H9 (cell line): Measurements from ENCODE around the gene KPTN. TPM values are rescaled to one million over a fixed set of nuclear protein-coding genes. Genes with fewer than 3 reads are reported as not detected.

Experiments used
- DNase-seq: peaks from one replicate; pipeline ENCODE4 v3.0.0-alpha.2; 2017
- H2AFZ ChIP-seq: one replicate; pipeline ENCODE4 v1.6.1; 2013; ENCODE audit warnings: mild to moderate bottlenecking, low read length, control low read depth, moderate library complexity
- H2AK5ac ChIP-seq: 2 replicates; pipeline ENCODE4 v1.6.1; 2013; ENCODE audit warnings: low read length, control low read depth, mixed read lengths; ENCODE audit not compliant: insufficient read length
- H2BK120ac ChIP-seq: one replicate; pipeline ENCODE4 v1.6.1; 2013; ENCODE audit warnings: low read depth, mild to moderate bottlenecking, low read length, control low read depth, inconsistent platforms; ENCODE audit not compliant: poor library complexity, severe bottlenecking
- H2BK12ac ChIP-seq: 2 replicates; pipeline ENCODE4 v1.6.1; 2013; ENCODE audit warnings: low read length, control low read depth, mixed read lengths, low read depth; ENCODE audit not compliant: insufficient read length
- H2BK15ac ChIP-seq: 2 replicates; pipeline ENCODE4 v1.6.1; 2013; ENCODE audit warnings: low read depth, low read length, control low read depth
- H2BK20ac ChIP-seq: one replicate; pipeline ENCODE4 v1.6.1; 2013; ENCODE audit warnings: low read depth, mild to moderate bottlenecking, low read length, control low read depth, inconsistent platforms; ENCODE audit not compliant: poor library complexity, severe bottlenecking
- H2BK5ac ChIP-seq: 2 replicates; pipeline ENCODE4 v1.6.1; 2013; ENCODE audit warnings: low read length, control low read depth, mixed read lengths; ENCODE audit not compliant: insufficient read length
- H3K14ac ChIP-seq: 2 replicates; pipeline ENCODE4 v1.6.1; 2013; ENCODE audit warnings: low read length, control low read depth; ENCODE audit not compliant: insufficient read depth
- H3K18ac ChIP-seq: 2 replicates; pipeline ENCODE4 v1.6.1; 2013; ENCODE audit warnings: low read depth, mild to moderate bottlenecking, mixed read lengths, low read length, control low read depth; ENCODE audit not compliant: insufficient read length
- H3K23ac ChIP-seq: 2 replicates; pipeline ENCODE4 v1.6.1; 2013; ENCODE audit warnings: low read length, control low read depth, mixed read lengths, low read depth; ENCODE audit not compliant: insufficient read length
- H3K23me2 ChIP-seq: 2 replicates; pipeline ENCODE4 v1.6.1; 2013; ENCODE audit warnings: low read depth, mild to moderate bottlenecking, mixed read lengths, low read length, control low read depth; ENCODE audit not compliant: insufficient read length, poor library complexity, severe bottlenecking
- H3K27ac ChIP-seq: 2 replicates; pipeline ENCODE4 v1.5.1; 2013; ENCODE audit warnings: low read length, control low read depth, mixed read lengths, low read depth; ENCODE audit not compliant: insufficient read length
- H3K27me3 ChIP-seq: 2 replicates; pipeline ENCODE4 v1.6.1; 2013; ENCODE audit warnings: low read length, control low read depth, inconsistent platforms; ENCODE audit not compliant: insufficient read depth
- H3K4ac ChIP-seq: 2 replicates; pipeline ENCODE4 v1.6.1; 2013; ENCODE audit warnings: low read depth, mild to moderate bottlenecking, control low read depth, inconsistent platforms, low read length, moderate library complexity
- H3K4me1 ChIP-seq: 2 replicates; pipeline ENCODE4 v1.6.1; 2013; ENCODE audit warnings: low read length, control low read depth, inconsistent platforms; ENCODE audit not compliant: insufficient read depth
- H3K4me2 ChIP-seq: 2 replicates; pipeline ENCODE4 v1.6.1; 2013; ENCODE audit warnings: low read length, control low read depth, mixed read lengths; ENCODE audit not compliant: insufficient read length, insufficient read depth
- H3K56ac ChIP-seq: 2 replicates; pipeline ENCODE4 v1.6.1; 2013; ENCODE audit warnings: low read depth, mild to moderate bottlenecking, mixed read lengths, low read length, control low read depth; ENCODE audit not compliant: insufficient read length
- H3K79me1 ChIP-seq: 2 replicates; pipeline ENCODE4 v1.6.1; 2013; ENCODE audit warnings: low read depth, mild to moderate bottlenecking, moderate library complexity, low read length, control low read depth, inconsistent platforms; ENCODE audit not compliant: insufficient read depth, poor library complexity, severe bottlenecking
- H3K79me2 ChIP-seq: 2 replicates; pipeline ENCODE4 v1.6.1; 2013; ENCODE audit warnings: low read length, control low read depth, inconsistent platforms; ENCODE audit not compliant: insufficient read depth
- H3K9ac ChIP-seq: 2 replicates; pipeline ENCODE4 v1.6.1; 2013; ENCODE audit warnings: low read length, control low read depth, mixed read lengths; ENCODE audit not compliant: insufficient read length; ENCODE audit errors: extremely low read depth
- H3K9me3 ChIP-seq: one replicate; pipeline ENCODE4 v1.6.1; 2013; ENCODE audit warnings: low read depth, low read length, inconsistent platforms; ENCODE audit not compliant: control insufficient read depth
- H3T11ph ChIP-seq: one replicate; pipeline ENCODE4 v1.6.1; 2013; ENCODE audit warnings: mild to moderate bottlenecking, low read length, control low read depth, inconsistent platforms
- H4K20me1 ChIP-seq: one replicate; pipeline ENCODE4 v1.6.1; 2013; ENCODE audit not compliant: control insufficient read depth, insufficient read length, insufficient read depth
- H4K5ac ChIP-seq: 2 replicates; pipeline ENCODE4 v1.6.1; 2013; ENCODE audit warnings: low read depth, mild to moderate bottlenecking, mixed read lengths, low read length, control low read depth; ENCODE audit not compliant: insufficient read length
- H4K8ac ChIP-seq: replicated peaks from 2 replicates; pipeline ENCODE4 v1.6.1; 2013; ENCODE audit warnings: low read length, control low read depth, mixed read lengths, low read depth; ENCODE audit not compliant: insufficient read length
- H4K91ac ChIP-seq: 2 replicates; pipeline ENCODE4 v1.6.1; 2013; ENCODE audit warnings: low read depth, mild to moderate bottlenecking, moderate library complexity, mixed read lengths, low read length, control low read depth; ENCODE audit not compliant: insufficient read length
- H3K27ac Mint-ChIP-seq, 3 experiments: 2 replicates in 2 of 3; 3 replicates in 1 of 3; pipeline ENCODE4 v1.8.0; 2020 to 2021; ENCODE audit warnings: mixed read lengths in 3 of 3, mild to moderate bottlenecking in 1 of 3, moderate library complexity in 1 of 3
- H3K27me3 Mint-ChIP-seq: 2 replicates; pipeline ENCODE4 v1.8.0; 2021; ENCODE audit warnings: low read depth, mild to moderate bottlenecking, moderate library complexity, mixed read lengths
- H3K36me3 Mint-ChIP-seq, 3 experiments: 2 replicates in 2 of 3; 3 replicates in 1 of 3; pipeline ENCODE4 v1.8.0; 2020 to 2021; ENCODE audit warnings: low read depth in 3 of 3, mixed read lengths in 3 of 3; ENCODE audit not compliant: insufficient read depth in 1 of 3
- H3K4me1 Mint-ChIP-seq, 2 experiments: 2 replicates each; pipeline ENCODE4 v1.8.0; 2020; ENCODE audit warnings: mixed read lengths in 2 of 2
- H3K4me3 Mint-ChIP-seq, 2 experiments: 2 replicates in 1 of 2; 3 replicates in 1 of 2; pipeline ENCODE4 v1.8.0; 2020 to 2021; ENCODE audit warnings: mild to moderate bottlenecking in 2 of 2, mixed read lengths in 2 of 2, moderate library complexity in 1 of 2
- H3K9me3 Mint-ChIP-seq, 2 experiments: 2 replicates in 1 of 2; 3 replicates in 1 of 2; pipeline ENCODE4 v1.8.0; 2020; ENCODE audit warnings: mild to moderate bottlenecking in 2 of 2, mixed read lengths in 2 of 2, moderate library complexity in 1 of 2
- WGBS: extraction: QIAGEN DNeasy Blood & Tissue Kit; methylation state at CpG from one replicate; pipeline ENCODE4 v1.1.7; 2013; ENCODE audit warnings: missing lambda C conversion rate, low lambda C conversion rate, mixed read lengths; ENCODE audit not compliant: insufficient read length; ENCODE audit errors: extremely low coverage; 5-methylcytosine and 5-hydroxymethylcytosine counted together
- total RNA-seq: library from RNA; stranded (reverse); gene quantifications from 2 replicates; pipeline ENCODE4 v1.2.1, GENCODE V29; 2021
- TF ChIP-seq, protein P1 (sequence below): fragments of 200-600 bp; sonication (generic); conservative IDR thresholded peaks from 3 replicates; pipeline ENCODE4 v1.8.0; 2021; ENCODE audit warnings: antibody characterized with exemption, mild to moderate bottlenecking

Gene KPTN
- total RNA-seq, 1 experiment from 2014 or later = 35.4 TPM

DNA sequence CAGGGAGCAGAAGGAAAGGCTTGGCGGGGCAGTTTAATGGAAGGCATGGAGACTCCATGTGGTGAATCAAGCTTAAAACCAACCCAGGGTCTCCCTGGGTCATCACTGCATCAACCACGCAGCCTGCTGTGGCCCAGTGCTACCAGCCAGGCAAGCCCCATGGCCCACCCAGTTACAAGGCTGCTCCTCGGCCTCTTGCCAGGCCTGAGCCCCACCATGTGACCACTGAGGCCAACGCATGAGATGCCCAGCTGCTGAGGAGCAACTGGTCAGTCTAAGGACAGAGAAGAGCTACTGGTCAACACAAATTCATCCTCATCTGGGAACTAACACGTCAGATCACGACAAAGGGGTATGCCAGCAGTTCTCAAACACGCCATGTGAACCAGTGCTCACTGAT is 15.4 kb upstream of the KPTN start:
- Mint-ChIP-seq H3K27ac (peak overlapping the region in 1 of 3 experiments; percentile 34; a peak in 1 of 7 replicates), H3K4me1 (peaks cover 0 to 26% of the 10 kb centered on the region in 2 experiments; a peak in 2 of 4 replicates), H3K9me3 (no peaks in the 10 kb centered on the region), H3K27me3 (no peaks in the 10 kb centered on the region), H3K36me3 (peaks cover 3 to 25% (median 18%) of the 10 kb centered on the region in 3 experiments; a peak in 5 of 7 replicates), H3K4me3 (no peak overlapping the region)
- Histone ChIP-seq H3K4ac (no peak overlapping the region), H3K56ac (no peak overlapping the region), H2AFZ (no peak overlapping the region), H2AK5ac (no peak overlapping the region), H2BK120ac (no peak overlapping the region), H3K23me2 (no peaks in the 10 kb centered on the region), H2BK5ac (no peak overlapping the region), H3K4me1 (no peaks in the 10 kb centered on the region; the same call in 1 of the 2 replicates), H3K14ac (no peak overlapping the region; the same call in 1 of the 2 replicates), H3K27ac (no peak overlapping the region), H3K27me3 (no peaks in the 10 kb centered on the region), H4K20me1 (no peaks in the 10 kb centered on the region), H3K9me3 (no peaks in the 10 kb centered on the region), H4K91ac (no peak overlapping the region), H2BK20ac (no peak overlapping the region), H3K18ac (no peak overlapping the region), H3K9ac (no peak overlapping the region), H3T11ph (no peak overlapping the region), H3K23ac (no peak overlapping the region), H4K5ac (no peak overlapping the region), H2BK15ac (no peak overlapping the region), H3K79me1 (no peaks in the 10 kb centered on the region), H2BK12ac (no peak overlapping the region), H4K8ac (no peak overlapping the region), H3K79me2 (no peaks in the 10 kb centered on the region), H3K4me2 (no peak overlapping the region)
- no peak for DNase-seq
- TF ChIP-seq, protein P1, sequence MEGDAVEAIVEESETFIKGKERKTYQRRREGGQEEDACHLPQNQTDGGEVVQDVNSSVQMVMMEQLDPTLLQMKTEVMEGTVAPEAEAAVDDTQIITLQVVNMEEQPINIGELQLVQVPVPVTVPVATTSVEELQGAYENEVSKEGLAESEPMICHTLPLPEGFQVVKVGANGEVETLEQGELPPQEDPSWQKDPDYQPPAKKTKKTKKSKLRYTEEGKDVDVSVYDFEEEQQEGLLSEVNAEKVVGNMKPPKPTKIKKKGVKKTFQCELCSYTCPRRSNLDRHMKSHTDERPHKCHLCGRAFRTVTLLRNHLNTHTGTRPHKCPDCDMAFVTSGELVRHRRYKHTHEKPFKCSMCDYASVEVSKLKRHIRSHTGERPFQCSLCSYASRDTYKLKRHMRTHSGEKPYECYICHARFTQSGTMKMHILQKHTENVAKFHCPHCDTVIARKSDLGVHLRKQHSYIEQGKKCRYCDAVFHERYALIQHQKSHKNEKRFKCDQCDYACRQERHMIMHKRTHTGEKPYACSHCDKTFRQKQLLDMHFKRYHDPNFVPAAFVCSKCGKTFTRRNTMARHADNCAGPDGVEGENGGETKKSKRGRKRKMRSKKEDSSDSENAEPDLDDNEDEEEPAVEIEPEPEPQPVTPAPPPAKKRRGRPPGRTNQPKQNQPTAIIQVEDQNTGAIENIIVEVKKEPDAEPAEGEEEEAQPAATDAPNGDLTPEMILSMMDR = no peak
- no CpG with 5 or more reads among the region's 7 CpGs for WGBS
